Cortex of kidney (tissue), 1 donor: Measurements from ENCODE around the gene RB1.
"Not testable (repeated sequence)": the region's sequence is repeated elsewhere in the genome, so short reads cannot be mapped to it uniquely, and the experiment has no call there.

Experiments
- DNase-seq: peaks from one replicate; lab custom pipeline; 2025; lab: John Stamatoyannopoulos, UW

RB1 gene

DNA sequence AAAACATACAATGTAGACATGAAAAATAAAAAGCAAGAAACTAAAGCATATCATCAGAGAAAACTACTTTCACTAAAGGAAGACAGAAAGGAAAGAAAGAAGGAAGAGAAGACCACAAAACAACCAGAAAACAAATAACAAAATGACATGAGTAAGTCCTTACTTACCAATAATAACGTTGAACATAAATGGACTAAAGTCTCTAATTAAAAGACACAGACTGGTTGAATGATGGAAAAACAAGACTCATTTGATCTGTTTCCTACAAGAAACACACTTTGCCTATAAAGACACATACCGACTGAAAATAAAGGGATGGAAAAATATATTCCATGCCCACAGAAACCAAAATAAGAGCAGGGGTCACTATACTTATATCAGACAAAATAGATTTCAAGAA, 46.0 kb downstream of the RB1 start:
- no peak for DNase-seq

DNA sequence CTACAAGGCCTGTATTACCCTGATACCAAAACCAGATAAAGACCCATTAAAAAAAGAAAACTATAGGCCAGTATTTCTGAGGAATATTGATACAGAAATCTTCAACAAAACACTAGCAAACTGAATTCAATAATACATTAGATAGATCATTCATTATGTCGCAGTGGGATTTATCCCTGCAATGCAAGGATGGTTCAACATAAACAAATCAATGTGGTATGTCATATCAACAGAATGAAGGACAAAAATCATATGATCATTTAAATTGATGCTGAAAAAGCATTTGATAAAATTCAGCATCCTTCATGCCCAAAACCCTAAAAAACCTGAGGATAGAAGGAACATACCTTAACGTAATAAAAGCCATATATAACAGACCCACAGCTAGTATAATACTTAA, 50.0 kb downstream of the RB1 start:
- DNase-seq: no peak

DNA sequence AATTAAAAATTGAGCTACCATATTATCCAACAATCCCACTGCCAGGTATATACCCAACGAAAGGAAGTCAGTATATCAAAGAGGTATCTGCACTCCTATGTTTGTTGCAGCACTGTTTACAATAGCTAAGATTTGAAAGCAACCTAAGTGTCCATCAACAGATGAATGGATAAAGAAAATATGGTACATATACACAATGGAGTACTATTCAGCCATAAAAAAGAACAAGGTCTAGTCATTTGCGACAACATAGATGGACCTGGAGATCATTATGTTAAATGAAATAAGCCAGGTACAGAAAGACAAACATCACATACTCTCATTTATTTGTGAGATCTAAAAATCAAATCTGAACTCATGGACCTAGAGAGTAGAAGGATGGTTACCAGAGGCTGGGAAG, 52.0 kb downstream of the RB1 start:
- DNase-seq: not testable (repeated sequence)

DNA sequence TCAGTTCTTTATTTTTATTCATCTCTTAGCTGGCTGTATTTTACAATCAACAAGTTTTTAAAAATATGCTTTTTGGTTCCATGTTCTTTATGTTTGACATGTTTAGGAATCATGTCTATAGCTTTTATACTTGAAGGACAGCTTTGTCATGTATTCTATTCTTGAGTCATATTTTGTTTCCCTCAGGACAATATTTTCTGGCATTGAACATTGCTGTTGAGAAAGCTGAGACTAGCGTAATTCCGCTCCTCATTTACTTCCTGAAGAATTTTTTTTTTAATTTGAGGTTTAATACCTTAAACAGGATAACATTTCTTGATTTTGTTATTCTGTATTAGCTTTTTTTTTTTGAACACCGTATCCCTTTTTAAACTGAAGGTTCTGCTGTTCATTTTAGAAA, 53.2 kb downstream of the RB1 start:
- no peak for DNase-seq

DNA sequence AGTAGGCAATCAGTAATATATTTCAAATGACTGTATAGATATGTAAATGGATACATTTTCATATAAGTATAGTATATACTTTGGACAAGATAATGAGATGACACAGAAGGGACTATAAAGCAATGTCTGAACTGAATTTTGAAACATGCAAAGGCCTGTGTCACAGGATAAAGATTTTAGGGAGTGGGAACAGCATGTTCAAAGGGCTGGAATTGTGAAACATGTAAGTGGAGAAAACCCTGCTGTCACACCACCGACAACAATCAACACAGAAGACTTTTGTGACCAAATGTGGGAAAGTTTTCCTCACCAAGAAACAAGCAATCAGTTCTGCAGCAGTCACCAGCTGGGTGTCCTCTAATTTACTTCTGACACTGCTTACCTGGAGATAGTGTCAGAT, 66.4 kb downstream of the RB1 start:
- no peak for DNase-seq

DNA sequence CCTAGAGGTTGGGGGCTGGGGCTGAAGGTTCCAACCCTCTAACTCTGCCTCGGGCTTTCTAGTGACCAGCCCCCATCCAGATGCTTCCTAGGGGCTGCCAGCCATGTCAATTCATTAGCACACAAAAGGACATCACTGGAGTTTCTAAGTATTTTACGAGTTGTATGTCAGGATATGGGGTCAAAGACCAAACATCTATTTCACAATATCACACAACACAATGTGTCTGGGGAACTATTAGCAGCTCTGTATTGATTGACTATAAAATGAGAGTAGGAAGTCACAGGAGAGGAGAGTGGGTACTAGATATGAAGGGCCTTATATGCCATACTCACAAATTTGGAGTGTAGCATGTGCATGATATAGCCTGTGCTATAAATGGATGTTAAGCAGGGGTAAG, 67.3 kb downstream of the RB1 start:
- no peak for DNase-seq

DNA sequence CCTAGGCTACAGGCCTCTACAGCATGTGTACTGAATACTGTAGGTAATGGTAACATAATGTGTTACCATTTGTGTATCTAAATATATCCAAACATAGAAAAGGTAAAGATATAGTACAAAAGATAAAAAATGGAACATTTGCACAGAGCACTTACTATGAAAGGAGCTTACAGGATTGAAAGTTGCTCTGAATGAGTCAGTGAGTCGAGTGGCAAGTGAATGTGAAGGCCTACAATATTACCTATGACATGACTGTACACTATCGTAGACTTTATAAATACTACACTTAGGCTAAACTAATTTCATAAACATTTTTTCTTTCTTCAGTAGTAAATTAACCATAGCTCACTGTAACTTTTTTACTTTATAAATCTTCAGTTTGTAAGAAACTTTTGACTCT, 74.3 kb downstream of the RB1 start:
- no peak for DNase-seq

DNA sequence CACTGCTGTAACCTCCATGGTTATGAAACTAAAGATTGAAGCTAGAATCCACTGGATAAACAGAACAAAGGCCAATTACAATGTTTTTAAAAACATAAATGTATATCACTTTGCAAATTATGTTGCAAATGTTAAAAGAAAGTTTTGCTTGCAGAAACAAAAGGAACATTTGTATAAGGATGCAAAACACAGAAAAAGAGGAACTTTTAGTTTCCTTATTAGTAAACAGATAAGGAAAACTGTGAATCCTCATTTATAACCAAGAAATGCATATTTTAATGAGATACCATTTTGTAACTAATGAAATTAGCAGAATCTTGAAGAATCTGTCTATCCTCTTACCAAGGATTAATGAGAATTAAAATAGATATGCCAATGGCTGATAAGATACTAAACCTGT, 77.0 kb downstream of the RB1 start:
- DNase-seq: no peak

DNA sequence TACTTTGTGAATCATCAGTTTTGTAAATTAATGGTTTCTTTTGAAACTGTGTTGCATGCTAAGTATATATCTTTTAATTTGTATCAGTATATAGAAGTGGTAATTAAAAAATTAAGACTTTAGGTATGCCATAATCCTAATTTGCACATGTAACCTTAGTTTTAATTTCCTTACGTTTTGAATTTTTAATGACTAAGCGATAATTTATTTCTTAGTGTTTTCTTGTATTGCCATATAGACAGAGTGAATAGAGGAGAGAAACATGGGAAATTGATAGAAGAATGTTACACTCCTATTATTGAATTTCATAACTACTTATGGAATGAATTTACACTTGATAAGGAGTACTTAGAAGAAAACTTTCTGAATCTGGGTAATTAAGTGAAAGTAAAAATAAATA, 79.8 kb downstream of the RB1 start:
- no peak for DNase-seq

DNA sequence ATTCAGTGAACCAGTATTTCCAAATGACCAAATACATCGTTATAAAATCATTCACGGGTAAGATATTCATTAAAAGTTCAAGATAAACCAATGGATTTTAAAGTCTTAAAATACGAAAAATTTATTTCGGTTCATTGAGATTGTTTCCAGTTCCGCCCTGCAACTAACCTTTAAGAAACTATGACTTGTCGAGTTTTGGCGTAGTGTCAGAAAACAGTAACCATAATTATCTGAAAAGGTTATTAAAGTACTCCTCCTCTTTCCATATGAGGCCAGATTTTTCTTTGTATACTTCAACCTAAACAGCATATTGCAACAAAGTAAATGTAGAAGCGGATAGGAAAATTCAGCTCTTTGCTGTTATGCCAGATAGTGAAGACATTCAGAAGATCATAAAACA, 83.3 kb downstream of the RB1 start:
- no peak for DNase-seq

DNA sequence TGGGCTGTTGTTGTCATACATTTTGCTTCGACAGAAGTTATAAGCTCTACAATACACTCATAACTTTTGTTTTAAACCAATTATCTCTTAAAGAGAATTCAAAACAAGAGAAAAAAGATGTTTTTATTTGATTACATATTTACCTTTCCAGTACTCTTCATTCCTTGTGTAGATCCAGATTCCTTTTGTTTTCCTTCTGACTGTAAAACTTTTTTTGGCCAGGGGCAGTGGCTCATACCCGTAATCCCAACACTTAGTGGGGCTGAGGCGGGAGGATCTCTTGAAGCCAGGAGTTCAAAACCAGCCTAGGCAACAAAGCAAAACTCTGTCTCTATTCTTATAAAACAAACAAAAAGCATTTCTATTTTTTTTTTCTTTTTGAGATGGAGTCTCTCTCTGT, 87.7 kb downstream of the RB1 start:
- DNase-seq: no peak

DNA sequence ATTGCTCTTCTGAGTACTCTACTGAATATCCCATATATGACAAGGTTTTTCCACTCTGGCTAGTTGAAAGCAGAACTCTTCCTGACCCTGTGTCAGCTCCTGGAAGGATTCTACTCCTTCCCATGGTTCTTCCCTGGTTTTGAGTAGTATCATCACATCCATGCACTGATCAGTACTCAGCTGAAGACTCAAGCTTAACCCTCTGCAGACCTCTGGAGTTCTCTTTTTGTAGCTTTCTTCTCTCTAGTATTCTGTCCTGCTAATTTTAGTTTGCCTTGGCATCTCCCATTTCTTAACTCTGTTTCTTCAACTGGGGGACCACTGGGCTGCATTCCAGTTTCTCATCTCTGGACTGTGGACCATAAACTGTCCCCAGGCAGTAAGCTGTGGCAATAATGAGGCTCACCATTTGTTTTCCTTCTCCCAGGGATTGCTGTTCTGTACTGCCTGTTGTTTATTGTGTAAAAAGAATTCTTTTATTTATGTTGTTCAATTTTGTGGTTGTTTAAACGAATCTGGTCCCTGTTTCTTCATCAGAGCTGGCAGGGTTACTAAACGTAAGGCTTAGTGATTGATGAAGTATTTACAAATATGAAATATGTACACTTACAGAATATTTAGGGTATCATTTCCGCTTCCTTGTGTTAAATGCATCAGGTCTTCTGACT, 89.6 kb downstream of the RB1 start:
- no peak for DNase-seq

DNA sequence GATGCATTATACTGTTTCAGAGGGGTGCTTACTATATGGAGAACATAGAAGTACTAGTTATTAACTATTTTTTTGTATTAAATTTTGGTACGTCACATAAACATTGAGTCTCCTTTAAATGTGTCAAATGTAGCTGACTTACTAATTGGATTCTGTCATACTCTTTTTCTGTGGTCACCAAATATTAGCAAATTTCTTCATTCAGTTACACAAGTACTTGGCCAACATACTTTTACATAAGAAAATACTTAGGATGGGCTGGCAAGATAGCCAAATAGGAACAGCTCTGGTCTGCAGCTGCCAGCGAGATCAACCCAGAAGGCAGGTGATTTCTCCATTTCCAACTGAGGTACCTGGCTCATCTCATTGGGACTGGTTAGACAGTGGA, 90.1 kb downstream of the RB1 start:
- DNase-seq: no peak

DNA sequence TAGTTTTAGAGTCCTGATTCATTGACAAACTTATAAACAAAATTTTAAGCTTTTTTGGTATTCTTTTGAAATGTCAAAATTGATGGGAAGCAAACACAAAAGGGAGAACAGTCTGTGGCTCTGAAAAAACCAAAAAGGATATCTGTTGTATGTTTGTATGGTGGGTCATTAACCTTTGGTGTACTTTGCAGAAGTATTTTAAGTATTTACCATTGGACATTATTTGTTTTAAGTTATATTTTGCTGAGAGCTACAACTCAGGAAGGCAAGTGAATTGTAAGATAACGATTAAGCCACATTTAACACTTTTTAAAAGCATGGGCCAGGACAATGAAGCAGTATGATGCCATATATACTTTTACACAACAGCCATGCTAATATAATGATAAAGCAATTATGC, 94.2 kb downstream of the RB1 start:
- DNase-seq: no peak

DNA sequence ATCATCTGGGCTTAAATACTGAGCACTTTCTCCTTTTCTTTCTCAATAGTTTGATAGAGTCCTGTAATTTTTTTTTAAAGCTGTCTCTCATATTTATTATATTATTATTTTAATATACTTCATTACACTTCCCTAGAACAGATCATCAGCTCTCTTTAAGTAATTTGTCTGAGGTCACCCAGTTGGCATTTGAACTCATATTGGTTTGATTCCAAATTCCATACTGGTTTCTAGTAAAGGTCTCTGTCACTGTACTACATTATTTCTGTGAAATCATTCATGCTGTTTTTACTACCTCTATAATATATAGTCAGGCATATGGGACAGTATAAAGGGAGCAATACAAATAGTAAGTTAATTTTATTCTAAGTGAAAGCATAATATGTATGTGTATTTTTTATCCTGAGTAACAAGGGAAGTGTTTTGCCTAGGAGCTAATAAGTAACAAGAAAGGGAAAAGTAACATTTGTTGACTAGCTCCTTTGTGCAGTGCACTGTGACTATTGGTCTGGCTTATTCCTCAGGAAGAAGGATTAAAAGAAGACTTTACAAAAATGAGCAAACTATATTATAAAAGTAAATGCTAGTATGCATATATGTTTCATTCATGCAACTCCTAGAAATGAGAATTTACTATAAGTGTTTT, 95.0 kb downstream of the RB1 start:
- no peak for DNase-seq

DNA sequence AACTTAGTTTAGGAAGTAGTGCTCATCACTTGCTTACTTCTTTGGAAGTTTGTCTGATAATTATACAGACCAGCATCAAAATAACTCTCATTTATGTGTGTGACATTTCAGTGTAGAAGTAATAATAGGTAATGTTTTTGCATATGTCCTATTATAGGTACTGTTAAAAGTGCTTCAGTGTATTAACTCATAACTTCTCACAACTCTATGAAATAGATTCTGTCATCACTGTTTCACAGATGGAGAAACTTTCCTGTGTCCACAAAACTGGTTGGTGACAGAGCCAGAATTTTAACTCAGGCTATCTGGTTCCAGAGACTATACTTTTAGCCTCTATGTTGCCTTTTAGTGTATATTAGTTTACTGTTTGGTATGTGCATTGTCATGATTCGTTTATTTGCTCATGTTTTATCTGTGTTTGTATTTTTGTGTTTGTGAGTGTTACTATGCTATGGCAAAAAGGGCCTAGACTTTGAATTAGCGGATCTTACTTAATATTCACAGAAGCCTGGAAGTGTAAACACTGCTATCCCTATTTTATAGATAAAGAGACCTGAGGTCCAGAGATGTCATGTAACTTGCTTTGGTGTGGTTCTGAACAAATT, 96.6 kb downstream of the RB1 start:
- no peak for DNase-seq

DNA sequence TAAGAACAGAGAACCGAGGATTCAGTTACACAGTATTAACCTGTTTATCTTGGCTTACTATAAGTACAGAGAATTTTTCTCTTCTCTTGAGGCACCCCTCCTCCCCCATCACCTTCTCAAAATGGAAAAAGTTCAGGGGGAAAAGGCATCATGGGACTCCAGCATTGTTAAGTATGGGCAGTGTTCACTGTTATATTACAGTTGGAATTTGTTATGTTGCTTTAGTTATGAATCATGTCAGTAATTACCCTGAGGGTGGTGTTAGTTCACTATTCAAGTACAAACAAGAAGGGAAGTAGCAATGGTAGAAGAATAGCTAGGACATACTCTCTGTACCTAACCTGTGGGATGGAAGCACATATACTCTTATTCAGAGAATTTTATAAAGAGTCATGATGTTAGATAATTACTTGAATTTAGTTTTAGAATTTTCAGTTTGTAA, 97.3 kb downstream of the RB1 start:
- no peak for DNase-seq

DNA sequence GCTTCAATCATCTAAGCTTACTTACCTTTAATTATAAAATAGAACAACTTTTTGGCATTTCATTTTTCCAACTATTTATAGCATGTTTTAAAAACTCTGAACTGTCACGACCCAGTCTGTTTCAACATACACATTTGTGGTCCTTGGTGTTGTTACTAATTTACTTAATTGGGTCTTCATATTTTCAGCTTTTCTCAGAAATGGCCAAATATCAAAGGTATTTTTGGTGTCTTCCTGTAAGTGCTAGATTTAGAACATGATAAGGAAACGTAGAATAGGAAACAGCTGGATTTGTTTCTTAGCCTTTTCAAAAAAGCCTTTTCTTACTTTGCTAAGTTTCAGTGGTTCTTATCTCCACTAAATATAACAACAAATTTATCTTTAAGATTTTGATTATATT, 97.9 kb downstream of the RB1 start:
- no peak for DNase-seq

DNA sequence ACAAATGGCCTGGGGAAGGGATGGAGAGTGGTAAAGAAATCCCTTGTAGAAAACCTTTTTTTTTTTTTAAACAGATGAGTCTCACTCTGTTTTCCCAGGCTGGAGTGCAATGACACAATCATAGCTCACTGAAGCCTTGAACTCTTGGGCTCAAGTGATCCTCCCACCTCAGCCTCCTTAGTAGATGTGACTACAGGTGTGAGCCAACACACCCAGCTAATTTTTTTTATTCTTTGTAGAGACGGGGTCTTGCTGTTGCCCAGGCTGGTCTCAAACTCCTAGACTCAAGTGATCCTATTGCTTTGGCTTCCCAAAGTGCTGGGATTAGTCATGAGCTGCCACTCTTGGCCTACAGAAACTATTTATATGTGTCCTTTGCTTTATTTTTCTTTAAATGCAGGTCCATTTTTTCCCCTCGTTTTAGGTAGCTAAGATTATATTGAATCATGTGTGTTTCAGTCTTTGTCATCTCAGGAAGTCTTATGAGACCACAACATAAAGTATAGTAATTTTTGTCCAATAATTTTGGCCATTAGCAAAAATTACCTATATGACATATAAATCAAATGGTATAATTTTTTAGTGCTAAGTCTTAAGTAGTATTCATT, 98.9 kb downstream of the RB1 start:
- DNase-seq: no peak

DNA sequence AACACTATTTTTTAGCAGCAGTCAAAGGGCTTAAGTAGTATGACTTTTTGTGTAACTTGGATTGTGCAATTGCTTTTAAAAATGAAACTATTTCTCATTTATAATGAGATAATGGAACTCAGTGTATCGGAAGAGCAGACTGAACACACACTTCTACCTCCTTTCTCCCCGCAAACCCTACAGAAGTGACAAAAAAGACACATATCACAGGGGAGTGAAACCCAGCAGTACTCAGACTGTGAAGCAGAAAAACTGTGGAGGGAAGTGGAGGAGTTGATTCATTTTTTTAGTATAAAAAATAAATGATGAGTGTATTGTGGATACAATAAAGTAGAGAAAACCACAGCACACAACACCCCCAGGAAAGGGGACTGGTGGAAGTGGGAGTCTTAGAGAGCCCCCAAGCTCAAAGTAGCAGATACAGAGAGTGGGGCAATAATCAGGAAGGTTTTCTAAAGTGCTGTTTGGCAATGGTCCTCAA, 99.6 kb downstream of the RB1 start:
- no peak for DNase-seq

DNA sequence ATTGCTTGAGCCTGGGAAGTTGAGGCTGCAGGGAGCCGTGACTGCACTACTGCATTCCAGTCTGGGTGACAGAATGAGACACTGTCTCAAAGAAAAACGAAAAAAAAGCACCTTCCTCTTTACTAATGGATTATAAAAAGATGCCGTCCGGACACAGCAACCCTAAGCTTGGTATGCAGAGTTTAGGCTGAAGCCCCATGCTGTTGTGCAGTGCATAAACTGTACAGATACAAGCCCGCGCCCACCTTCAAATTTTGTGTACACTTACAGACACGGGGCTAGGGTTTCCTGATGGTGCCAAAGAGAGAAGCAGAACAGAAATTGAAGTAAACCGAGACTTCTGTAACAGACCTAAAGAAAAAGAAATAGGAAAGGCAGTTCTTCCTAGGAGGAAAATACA, 100.4 kb downstream of the RB1 start:
- no peak for DNase-seq

DNA sequence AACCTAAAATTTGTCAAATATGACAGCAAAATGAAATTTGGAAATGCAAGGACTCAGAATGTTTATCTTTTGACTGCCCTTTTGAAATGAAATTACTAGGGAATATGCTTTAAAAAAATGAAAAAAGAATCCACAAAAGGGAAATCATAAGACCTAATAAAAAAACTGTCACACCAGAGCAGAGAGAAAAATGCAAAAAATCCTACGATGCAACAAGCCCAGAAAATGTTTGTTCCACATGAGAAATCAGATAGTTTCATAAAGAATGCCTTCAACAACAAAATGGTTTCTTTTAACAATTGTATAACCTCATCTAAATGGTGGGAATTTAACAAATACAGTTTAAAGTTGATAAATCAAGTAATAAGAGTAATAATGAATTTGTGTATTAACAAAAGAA, 101.4 kb downstream of the RB1 start:
- no peak for DNase-seq

DNA sequence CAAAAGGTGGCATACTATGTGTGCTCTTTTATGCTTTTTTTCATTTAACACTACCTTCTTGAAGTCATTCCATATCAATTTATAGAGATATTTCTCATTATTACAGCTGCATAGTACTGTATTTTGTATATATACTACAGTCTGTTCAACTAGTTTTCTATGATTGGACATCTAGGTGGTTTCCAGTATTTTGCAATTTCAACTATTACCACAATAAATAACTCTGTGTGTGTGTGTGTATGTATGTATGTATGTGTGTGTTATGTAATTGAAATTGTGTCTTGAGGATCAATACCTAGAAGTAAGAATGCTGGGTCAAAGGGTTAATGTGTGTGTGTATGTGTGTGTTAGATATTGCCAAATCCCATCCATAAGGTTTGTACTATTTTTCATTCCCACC, 102.3 kb downstream of the RB1 start:
- DNase-seq: no peak
